CD4-positive, alpha-beta T cell (primary cell): ENCODE data around the gene PPP1R3A. TPM values are rescaled to one million over a fixed set of nuclear protein-coding genes. Genes with fewer than 3 reads are reported as not detected.

Experiments
- ATAC-seq: fragments of 200-7000 bp; cut with Tn5 transposase; one replicate; pipeline ENCODE4 v1.10.0; 2022; ENCODE audit warnings: mild to moderate bottlenecking; ENCODE audit not compliant: poor library complexity
- CTCF ChIA-PET: fragments of 350-600 bp; sonication (Branson Sonifier 250); formaldehyde crosslinking; loops from one replicate; lab custom pipeline; 2021; ENCODE audit warnings: antibody characterized with exemption, inconsistent platforms; lab: Charles Lee
- POLR2A ChIA-PET: fragments of 350-600 bp; sonication (Branson Sonifier 250); formaldehyde crosslinking; loops from one replicate; lab custom pipeline; 2021; ENCODE audit warnings: antibody characterized with exemption, inconsistent platforms; lab: Charles Lee
- DNase-seq, 14 experiments: peaks; one replicate each; pipeline ENCODE4 v3.0.0-alpha.2; 2013 to 2020; ENCODE audit warnings: mixed read lengths in 2 of 14
- H3K27ac ChIP-seq, 2 donors: one replicate each; pipeline versions ENCODE4 v1.5.1 to v1.7.0; 2013; ENCODE audit warnings: low read length in 2 of 2, low read depth in 1 of 2, mild to moderate bottlenecking in 1 of 2
- H3K27me3 ChIP-seq, 2 experiments: 1 replicate in 1 of 2; 2 replicates in 1 of 2; pipeline versions ENCODE4 v1.6.1 to v1.7.0; 2013; ENCODE audit warnings: low read length in 2 of 2, control low read depth in 1 of 2, mild to moderate bottlenecking in 1 of 2, moderate library complexity in 1 of 2; ENCODE audit not compliant: insufficient read depth in 2 of 2, control insufficient read depth in 1 of 2
- H3K36me3 ChIP-seq: one replicate; pipeline ENCODE4 v1.6.1; 2013; ENCODE audit warnings: low read length, control low read depth; ENCODE audit not compliant: insufficient read depth
- H3K4me1 ChIP-seq: one replicate; pipeline ENCODE4 v1.6.1; 2013; ENCODE audit warnings: low read length, control low read depth; ENCODE audit not compliant: insufficient read depth
- H3K4me3 ChIP-seq: one replicate; pipeline ENCODE4 v1.5.1; 2013; ENCODE audit warnings: mild to moderate bottlenecking, low read length, moderate library complexity
- H3K9me3 ChIP-seq, 2 experiments: 1 replicate in 1 of 2; 2 replicates in 1 of 2; pipeline versions ENCODE4 v1.6.1 to v1.7.0; 2013; ENCODE audit warnings: low read length in 2 of 2, mild to moderate bottlenecking in 2 of 2, control low read depth in 1 of 2, moderate library complexity in 1 of 2; ENCODE audit not compliant: control insufficient read depth in 1 of 2, insufficient read depth in 1 of 2
- H3K27ac Mint-ChIP-seq: one replicate; pipeline ENCODE4 v1.8.0; 2020; ENCODE audit warnings: mixed read lengths
- H3K27me3 Mint-ChIP-seq: one replicate; pipeline ENCODE4 v1.8.0; 2021; ENCODE audit warnings: mixed read lengths
- H3K36me3 Mint-ChIP-seq: one replicate; pipeline ENCODE4 v1.8.0; 2021; ENCODE audit warnings: low read depth, mixed read lengths
- H3K4me1 Mint-ChIP-seq: one replicate; pipeline ENCODE4 v1.8.0; 2021; ENCODE audit warnings: low read depth, mixed read lengths
- H3K4me3 Mint-ChIP-seq: one replicate; pipeline ENCODE4 v1.8.0; 2020; ENCODE audit warnings: mild to moderate bottlenecking, mixed read lengths
- H3K9me3 Mint-ChIP-seq: one replicate; pipeline ENCODE4 v1.8.0; 2020; ENCODE audit warnings: mixed read lengths
- CTCF ChIP-seq: fragments of 200-600 bp; IDR thresholded peaks from one replicate; pipeline ENCODE4 v1.8.0; 2022; ENCODE audit warnings: antibody characterized with exemption, mild to moderate bottlenecking
- intact Hi-C, 2 experiments: fragments of 100-400 bp; cut with DNase I in 1 of 2; cut with micrococcal nuclease in 1 of 2; formaldehyde crosslinking; loops; one replicate each; pipeline versions ENCODE4 v1.15.1 to v1.9.0; 2023 to 2025; cut with DNase I, micrococcal nuclease
- total RNA-seq, 174 experiments: library from RNA in 2 of 174; stranded (reverse) in 2 of 174; gene quantifications; one replicate each; pipeline ENCODE4 v1.2.3 and lab custom pipeline; 2021 to 2026

The PPP1R3A gene
- total RNA-seq, 2 experiments from 2014 or later = not detected

- no peak overlapping the region for H3K27ac Mint-ChIP-seq
- ChIA-PET CTCF (no interaction called here), POLR2A (no interaction called here)
- DNase-seq = no peak
- no peak overlapping the region for H3K27ac ChIP-seq
- no peaks in the 10 kb centered on the region for H3K36me3 Mint-ChIP-seq
- ATAC-seq = no peak
- intact Hi-C loops = no loop called here
- H3K4me1 ChIP-seq = no peaks in the 10 kb centered on the region
- H3K27me3 ChIP-seq = no peaks in the 10 kb centered on the region
- no peak overlapping the region for H3K4me3 ChIP-seq
- no peaks in the 10 kb centered on the region for H3K27me3 Mint-ChIP-seq
- no peaks in the 10 kb centered on the region for H3K9me3 ChIP-seq
- no peak overlapping the region for H3K4me3 Mint-ChIP-seq
- no peak for TF ChIP-seq CTCF
- H3K4me1 Mint-ChIP-seq = no peaks in the 10 kb centered on the region
- H3K9me3 Mint-ChIP-seq = no peaks in the 10 kb centered on the region
- no peaks in the 10 kb centered on the region for H3K36me3 ChIP-seq
These were observed 2.9 kb downstream of the PPP1R3A start for GRCh38 chr7:113915956-113916355.

- no peak for TF ChIP-seq CTCF
- H3K27ac Mint-ChIP-seq = no peak overlapping the region
- no peaks in the 10 kb centered on the region for H3K36me3 Mint-ChIP-seq
- no peak for DNase-seq
- ChIA-PET POLR2A (no interaction called here), CTCF (no interaction called here)
- no peak for ATAC-seq
- H3K9me3 Mint-ChIP-seq = no peaks in the 10 kb centered on the region
- no peaks in the 10 kb centered on the region for H3K27me3 Mint-ChIP-seq
- Histone ChIP-seq H3K9me3 (no peaks in the 10 kb centered on the region), H3K36me3 (no peaks in the 10 kb centered on the region), H3K4me1 (no peaks in the 10 kb centered on the region), H3K27ac (no peak overlapping the region), H3K4me3 (no peak overlapping the region), H3K27me3 (no peaks in the 10 kb centered on the region)
- no peak overlapping the region for H3K4me3 Mint-ChIP-seq
- intact Hi-C loops = no loop called here
- H3K4me1 Mint-ChIP-seq = no peaks in the 10 kb centered on the region
These were observed 5.9 kb downstream of the PPP1R3A start for GRCh38 chr7:113912876-113913275.

GRCh38 chr7:113907617-113908016, 11.2 kb downstream of the PPP1R3A start:
- no peak for TF ChIP-seq CTCF
- H3K36me3 Mint-ChIP-seq = no peaks in the 10 kb centered on the region
- POLR2A ChIA-PET = no interaction called here
- H3K4me1 Mint-ChIP-seq = no peaks in the 10 kb centered on the region
- Histone ChIP-seq H3K4me3 (no peak overlapping the region), H3K4me1 (no peaks in the 10 kb centered on the region), H3K27me3 (no peaks in the 10 kb centered on the region), H3K36me3 (no peaks in the 10 kb centered on the region), H3K9me3 (no peaks in the 10 kb centered on the region), H3K27ac (no peak overlapping the region)
- H3K4me3 Mint-ChIP-seq = no peak overlapping the region
- H3K27ac Mint-ChIP-seq = no peak overlapping the region
- no peak for ATAC-seq
- DNase-seq = no peak
- CTCF ChIA-PET = no interaction called here
- H3K27me3 Mint-ChIP-seq = no peaks in the 10 kb centered on the region
- no peaks in the 10 kb centered on the region for H3K9me3 Mint-ChIP-seq
- intact Hi-C loops = no loop called here
